ENCODE data around the gene TRERF1.
"Not testable (repeated sequence)": the region's sequence is repeated elsewhere in the genome, so short reads cannot be mapped to it uniquely, and the experiment has no call there.

The TRERF1 gene

DNA sequence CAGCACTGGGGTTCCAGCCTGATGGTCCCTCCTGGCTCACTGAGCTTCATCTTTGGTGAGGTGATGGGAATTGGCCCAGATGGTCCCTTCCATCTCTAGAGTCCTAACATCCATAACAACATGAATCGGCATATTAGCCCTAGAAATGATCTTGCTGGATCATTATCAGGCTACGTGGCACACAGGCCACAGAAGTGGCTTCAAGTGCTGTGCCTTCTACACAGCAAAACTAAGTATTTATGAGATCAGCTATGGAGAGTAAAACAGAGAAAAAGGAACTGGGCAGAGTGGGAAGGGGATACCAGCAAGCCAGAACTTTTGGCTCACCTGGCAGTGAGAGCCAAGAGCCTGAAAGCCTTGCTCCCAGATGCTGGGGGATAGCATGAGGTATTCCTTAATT is 116.9 kb downstream of the TRERF1 start:
- DNase-seq: no peak

DNA sequence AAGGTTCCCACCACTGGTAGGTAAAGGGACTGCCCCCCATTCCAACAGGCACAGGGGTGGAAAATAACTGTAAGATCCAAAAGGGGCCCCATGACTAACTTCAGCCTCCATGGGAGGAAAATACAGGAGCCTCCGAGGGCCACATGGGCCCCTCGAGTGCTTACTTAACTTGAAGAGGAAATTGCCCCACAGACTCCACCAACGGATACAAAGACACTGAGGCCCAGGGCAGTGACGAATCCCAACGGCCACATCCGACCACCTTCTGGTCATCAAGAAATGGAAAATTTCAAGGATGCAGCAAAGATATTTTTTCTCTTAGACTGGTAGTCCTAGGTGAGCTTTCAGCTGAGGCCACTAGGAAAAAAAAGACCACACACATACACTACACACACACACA is 118.1 kb downstream of the TRERF1 start:
- no peak for DNase-seq

DNA sequence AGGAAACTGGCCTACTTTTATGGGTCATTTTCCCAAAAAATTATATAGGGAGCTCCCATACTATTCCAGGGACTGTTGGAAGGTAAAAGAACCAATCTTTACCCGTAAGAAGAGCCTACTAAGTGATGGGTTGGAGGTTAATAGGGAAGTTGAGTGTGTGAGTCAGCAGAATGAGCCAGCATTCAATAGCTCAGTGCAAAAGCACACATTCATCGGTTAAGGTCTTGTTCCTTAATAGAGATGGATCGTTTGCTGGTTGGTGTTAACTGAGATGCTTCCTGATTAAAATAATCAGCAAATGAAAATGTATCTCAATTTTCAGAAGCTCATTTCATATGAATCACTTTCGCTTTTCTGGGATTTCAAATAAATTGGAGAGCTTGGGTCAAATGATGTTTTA is 118.8 kb downstream of the TRERF1 start:
- no peak for DNase-seq

DNA sequence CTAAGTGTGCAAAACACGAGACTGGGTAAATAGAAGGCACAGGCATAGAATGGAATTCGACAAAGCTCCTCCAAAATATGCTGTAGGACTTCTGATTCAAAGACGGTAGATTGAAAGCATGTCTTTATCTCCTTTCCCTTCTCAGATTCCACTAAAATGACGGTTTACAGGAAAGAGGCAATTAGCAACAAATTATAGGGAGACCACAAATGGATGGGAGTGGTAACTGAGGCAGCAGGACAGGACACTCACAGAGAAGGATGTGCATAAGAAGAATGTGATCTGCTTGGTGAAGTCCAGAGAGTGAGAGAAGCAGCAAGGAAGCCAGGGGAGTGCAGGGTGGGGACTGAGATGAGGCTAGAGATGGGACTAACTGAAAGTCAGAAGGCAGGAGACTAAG is 120.7 kb downstream of the TRERF1 start:
- no peak for DNase-seq

DNA sequence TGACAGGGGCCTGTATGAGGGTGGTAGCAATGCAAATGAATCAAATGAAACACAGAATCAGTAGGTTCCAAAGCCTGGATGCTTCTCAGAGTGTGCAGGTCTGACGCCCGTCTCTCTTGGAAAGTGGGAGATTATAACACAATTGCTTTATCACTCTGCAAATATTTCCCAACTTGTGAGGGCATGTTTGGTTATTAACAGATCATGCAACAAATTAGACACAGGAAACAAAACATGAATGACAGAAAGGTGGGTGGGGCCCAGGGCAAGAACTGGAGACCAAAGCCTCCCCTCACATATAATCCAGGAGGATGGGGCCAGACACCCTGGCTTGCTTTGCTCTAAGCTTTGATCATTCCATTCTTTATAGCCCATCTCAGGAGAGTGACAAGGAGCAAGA is 125.5 kb downstream of the TRERF1 start:
- DNase-seq: peak; percentile 26

DNA sequence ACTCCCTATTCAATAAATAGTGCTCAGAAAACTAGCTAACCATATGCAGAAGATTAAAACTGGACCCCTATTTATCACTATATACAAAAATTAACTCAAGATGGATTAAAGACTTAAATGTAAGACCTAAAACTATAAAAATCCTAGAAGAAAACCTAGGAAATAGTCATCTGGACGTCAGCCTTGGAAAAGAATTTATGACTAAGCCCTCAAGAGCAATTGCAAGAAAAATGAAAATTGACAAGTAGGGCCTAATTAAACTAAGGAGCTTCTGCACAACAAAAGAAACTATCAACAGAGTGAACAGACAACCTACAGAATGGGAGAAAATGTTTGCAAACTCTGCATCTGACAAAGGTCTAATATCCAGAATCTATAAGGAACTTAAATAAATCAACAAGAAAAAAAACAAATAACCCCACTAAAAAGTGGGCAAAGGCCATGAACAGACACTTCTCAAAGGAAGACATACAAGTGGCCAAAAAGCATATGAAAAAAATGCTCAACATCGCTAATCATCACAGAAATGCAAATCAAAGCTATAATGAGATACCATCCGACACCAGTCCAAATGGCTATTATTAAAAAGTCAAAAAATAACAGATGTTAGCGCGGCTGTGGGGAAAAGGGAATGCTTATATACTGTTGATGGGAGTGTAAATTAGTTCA is 126.9 kb downstream of the TRERF1 start:
- not testable (repeated sequence) for DNase-seq

DNA sequence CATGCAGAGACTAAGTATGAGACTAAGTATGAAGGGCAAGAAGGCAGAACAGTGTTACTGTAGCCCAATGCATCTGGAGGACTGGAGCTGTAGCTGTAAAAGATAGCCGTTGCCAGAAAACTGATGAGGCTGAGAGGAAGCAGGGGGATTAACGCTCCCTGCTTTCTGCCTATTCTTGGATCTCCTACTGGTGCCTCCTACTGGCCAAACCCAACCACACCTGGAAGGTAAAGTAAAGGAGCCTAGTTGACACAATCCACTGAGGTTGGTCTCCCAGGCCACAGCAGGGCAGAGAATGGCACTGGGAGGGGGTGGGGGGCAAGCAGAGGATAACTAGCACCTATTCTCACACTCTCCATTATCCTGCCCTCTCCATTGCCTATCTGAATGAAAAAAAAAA is 129.1 kb downstream of the TRERF1 start:
- DNase-seq: no peak

DNA sequence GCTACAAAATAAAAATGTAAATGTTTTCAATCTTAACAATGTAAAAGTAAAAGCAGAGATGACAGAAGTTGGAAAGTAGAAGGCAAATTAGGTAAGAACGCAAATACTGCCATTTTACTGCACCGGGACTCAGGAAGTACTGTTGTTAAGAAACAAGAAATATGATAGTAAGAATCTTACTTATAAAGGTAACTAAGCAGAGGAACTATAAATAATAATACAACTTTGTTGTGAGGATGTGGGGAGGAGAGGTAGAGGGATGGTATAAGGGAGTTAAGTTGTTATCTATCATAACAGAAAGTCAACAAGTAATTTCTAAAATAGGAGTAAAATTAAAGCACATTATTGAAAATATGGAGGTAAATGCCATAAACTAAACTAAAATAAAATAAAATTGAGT is 129.8 kb downstream of the TRERF1 start:
- DNase-seq: no peak

DNA sequence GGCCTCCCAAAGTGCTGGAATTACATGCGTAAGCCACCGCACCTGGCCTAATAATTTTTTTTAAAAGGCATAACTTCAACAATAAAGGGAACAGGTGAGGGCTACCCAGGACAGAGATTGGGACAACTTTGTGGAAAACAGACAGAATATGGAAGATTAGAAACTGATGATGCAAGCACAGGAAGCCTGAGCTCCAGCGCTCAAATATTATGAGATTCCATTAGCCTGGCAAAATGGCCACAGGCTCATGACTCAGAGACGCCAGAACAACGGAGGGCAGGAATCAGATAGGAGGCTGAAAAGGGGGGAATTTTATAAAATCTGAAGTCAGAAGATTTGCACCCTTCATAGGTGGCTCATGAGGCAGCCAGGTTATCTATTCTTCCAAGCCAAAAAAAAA is 131.0 kb downstream of the TRERF1 start:
- DNase-seq: no peak

DNA sequence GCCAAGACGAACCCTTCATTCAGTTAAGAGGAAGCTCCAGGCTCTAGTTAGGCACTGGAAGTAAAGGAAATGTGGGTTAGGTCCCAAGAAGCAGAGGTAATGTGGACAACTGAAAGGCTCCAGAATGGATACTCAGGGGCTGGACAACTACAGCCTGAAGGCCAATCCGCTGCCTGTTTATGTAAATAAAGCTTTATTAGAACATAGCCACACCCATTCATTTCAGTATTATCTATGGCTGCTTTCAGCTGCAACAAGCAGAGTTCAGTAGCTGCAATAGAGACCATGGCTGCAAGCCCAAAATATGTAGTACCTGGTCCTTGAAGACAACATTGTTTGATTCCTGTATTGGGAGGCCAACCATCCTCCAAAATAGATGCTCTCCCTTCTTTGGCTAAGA is 133.2 kb downstream of the TRERF1 start:
- DNase-seq: no peak

DNA sequence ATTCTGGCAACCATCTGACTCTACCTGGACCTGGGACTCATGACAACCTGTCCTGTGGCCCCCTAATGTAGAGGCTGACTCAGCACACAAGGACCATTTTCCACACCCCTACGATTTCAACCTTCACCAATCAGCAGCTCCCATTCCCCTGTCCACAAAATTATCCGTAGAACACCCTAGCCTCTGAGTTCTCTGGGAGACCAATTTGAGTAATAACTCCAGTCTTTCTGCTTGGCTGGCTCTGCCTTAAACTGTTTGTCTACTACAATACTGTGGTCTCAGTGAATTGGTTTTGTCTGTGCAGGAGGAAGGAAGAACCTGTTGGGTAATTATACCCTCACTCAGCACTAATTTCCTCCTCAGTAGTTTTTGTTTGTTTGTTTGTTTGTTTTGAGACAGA is 134.7 kb downstream of the TRERF1 start:
- no peak for DNase-seq

DNA sequence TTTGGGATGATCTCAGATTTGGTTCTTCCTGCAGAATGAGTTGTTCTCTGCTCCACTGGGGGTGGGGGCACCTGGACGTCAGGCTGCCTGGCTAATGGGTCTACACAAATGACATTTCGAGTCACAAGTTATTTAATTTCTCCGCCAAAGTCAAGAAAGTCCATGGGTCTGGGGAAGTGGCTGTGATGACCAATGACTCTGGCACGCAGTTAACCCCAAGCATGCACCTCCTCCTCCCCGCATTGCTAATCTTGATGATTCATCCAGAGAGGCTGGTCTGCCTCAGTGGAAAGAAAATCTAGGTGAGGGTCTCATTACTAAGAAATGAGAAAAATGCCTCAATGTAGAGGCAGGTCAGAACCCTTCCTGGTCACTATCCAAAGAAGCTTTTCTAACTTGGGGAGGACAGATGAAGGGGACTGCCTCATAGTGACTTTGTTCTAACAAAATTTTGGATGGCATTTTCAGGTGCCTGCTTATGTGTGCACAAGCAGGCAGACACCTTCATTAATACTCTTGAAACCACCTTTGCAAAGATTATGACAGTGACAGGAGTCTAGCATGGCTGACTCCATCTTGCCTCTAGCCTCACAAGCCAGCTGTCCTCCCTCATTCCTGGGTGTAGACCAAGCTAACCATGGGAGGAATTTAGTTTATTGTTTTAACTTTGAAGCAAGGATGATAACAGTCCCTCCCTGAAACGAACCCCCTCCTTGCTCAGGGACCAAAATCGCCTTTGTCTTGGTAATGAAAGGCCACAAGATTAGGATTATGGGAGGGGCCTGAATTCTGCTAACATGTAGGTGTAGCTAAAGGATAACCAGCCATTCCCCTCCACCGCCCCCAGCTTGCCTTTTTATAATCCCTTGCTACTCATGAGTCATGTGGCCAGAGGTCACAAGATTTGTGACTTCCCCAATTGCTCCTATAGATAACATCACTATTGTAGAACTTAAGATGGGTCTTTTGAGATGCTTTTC is 135.4 kb downstream of the TRERF1 start:
- no peak for DNase-seq

DNA sequence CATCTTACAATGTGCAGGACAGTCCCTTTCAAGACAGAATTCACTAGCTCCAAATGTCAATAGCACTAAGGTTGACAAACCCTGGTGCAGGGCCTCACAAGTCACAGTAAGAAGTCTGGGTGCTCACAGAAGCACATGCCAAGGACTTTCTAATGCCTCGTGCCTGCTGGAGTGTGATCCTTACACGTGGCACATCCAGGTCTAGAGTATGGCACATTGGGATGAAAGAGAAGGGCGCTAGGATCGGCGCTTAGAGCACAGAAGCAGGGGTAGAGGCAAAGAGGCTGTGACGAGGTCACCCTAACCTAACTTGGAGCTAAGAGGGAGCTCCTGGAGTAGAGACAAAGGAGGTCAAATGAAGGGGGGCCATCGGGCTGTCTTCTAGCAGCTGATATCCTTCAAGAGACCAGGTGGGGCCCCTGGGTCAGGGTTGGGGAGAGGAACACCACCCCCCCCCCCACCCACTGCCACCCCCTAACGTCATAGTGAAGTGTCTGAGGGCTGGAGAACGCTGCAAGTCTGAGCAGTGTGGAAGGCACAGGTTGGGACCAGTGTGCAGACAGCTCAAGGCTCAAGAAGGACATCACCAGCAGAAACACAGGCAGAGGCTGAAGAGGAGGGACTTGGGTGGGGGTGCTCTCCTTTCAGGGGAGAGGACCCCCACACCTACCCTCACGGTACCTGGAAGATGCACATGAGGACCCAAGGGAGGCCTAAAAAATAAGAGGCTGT is 136.3 kb downstream of the TRERF1 start:
- no peak for DNase-seq

DNA sequence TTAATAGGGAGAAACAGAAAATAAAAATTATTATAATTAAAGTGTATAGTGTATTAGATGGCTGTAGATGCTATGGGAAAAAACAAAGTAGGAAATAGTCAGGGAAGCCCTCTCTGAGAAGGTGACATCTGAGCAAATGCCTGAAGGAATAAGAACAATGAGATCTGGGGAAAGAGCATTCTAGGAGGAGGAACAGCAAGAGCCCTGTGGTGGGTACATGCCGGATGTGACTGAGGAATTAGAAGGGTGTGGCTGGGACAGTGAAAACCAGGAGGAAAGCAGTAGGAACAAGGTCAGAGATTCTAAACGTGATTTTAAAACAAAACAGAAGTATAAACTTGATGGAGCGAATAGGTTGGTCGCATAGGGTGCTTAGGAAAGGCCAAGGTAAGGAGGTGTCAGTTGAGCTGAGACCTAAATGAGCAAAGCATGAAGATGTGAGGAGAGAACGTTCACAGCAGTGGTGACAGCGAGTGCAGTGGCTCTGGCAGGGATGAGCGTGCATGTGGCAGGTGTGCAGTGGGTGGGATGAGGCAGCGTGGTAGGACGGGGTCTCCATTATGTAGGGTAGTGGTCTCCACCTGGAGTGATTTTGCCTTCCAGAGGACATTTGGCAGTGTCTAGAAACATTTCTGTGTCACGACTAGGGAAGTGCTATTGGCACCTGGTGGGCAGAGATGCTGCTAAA is 137.0 kb downstream of the TRERF1 start:
- no peak for DNase-seq

DNA sequence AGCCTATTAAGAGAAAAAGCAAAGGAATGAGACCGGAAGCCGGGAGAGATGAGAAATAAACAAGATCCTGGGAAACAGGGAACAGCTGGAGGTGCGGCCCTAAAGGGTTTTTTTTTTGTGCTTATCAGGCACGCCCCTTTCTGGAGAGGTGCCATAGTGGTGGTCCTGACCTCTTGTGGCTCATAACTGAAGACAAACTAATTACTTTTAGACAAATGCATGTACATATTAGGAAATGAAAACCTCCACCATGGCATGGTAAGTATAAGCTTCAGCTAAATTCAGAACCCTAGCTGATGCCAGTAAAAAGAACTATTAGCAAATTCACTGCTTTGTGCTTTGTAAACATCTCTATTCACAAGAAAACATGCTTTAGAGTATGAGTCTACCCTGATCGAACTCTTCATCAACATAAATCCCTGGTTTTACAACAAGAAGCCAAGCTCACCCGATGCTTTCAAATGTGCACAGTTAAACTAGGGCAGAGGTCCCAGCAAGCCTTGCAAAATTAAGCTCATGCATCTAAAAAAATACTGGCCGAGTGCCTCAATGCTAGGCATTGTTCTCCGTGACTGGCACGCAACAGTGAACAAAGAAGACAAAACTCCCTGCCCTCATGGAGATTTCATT is 137.7 kb downstream of the TRERF1 start:
- no peak for DNase-seq

DNA sequence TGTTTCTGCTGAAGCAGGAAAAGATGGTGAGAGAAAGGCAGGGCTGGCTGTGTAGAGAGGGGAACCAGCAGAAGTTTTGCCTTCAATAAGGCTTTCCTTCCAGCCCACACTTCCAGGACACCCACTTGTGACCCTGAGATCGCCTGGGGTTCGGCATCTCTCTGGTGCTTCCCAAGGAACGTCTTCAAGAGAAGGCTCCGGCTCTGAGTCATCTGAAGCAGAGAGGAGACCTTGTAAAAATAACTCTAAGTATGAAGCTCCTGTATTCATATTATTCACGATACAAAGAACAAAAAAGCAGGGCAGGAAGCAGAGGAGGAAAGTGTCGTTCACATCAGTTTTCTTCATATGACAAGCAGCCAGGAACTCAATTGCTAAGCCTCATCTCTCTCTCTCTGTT is 138.7 kb downstream of the TRERF1 start:
- no peak for DNase-seq

DNA sequence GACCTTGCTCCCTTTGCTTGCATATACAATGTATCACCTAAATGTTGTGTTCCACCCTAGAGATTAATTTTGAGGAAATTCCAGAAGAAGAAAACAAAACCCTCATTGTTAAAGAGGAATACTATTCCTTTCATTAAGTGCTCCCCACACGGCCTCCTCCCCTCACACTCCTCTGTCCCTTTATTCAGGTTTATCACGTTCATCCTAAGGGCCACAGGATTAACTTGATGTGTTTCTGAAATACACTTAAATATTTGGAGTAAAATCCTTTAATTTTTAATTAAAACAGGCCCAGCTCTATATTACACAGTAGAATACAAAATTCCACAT is 144.6 kb downstream of the TRERF1 start:
- no peak for DNase-seq

DNA sequence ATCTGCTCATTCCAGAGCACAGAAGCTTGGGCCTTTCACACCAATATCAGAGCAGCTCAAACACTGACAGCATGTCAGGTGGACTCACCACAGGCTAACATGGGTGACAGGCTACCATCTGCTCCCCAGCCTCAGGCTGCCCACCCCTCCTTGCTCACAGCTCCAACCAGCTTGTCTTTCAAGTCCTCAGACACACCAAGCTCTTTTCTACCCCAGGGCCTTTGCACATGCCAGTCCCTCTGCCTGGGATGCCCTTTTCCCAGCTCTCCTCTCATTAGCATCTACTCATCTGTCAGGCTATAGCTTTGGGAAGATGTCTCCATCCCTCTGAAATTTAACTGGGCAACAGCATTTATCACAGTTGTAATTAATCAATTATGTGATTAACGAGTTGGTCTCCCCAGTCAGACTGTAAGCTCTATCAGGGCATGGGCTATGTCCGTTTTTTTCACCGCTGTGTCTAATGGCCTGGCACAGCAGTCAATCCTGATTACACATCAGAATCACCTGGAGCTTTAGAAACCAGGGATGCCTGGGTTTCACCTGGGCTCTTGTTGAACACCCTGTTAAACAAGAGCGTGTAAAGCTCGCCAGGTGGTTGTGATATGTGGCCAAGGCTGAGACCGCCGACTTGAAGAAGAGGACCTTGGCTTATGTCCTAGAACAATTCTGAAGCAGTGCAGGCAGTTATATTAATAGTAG is 145.1 kb downstream of the TRERF1 start:
- no peak for DNase-seq

DNA sequence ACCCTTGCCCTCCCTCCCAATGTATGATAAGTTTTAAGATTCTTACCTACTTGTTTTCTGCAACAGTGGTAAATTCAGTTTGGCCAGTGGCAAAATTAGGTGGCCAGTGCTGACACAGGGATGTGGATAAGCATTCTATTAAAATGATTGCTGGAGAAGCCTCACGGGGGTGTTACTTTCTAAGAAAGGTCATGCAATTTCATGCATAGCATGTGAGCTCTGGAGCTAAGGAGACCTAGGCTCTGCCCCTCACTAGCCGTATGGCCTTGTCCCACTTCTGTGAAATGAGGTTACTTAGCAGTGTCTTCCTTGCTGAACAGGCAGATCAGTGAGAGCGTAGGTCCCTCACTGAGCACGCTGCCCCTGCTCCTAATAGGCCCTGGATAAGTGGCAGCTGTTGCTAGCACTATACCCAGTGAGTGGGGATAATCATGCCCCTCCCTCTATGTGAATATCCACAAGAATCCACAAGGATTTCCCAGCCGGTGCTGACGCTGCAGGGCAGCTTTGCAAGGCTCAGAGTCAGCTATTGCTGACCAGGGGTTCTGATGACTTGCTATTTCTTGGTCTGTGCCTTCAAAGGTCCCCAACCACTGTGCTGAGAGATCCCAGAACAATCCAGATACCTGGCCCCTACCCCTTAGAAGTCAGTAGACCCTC is 147.5 kb downstream of the TRERF1 start:
- DNase-seq: no peak

DNA sequence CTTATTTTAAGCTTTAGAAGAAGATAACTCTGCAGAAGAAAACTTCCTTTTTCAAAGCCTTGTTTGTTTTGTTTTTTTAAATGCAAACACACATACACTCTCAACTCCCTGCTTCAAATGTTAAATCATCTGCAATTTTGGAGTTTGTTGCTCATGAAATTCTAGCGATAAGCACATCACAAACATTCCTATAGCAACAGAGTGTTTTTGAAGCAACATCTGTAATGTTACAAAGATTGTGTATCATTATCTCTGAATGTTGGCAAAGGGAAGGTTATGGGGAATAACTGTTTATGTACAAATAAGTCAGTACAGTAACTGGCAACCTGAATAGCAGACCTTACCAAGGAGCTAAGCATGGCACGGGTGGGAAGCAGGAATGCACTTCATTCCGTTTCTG is 149.3 kb downstream of the TRERF1 start:
- DNase-seq: no peak

DNA sequence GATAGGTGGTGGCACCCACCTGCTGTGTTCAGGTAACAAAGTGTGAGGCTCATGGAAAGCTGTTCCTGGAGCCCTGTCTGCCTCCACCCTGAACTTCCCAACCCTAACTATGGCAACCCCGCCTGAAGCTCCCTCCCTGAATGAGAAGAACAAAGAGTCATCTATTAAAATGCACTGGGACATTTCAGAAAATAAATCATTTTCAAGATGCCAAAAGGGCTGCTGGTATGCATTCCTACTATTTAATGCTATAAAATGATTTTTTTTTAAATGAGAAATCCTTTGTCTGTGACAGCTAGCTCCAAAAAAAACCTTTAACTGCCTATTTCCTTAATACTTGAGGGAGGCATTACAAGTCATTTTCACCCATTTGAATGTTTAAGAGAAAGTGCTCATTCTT is 149.7 kb downstream of the TRERF1 start:
- no peak for DNase-seq

DNA sequence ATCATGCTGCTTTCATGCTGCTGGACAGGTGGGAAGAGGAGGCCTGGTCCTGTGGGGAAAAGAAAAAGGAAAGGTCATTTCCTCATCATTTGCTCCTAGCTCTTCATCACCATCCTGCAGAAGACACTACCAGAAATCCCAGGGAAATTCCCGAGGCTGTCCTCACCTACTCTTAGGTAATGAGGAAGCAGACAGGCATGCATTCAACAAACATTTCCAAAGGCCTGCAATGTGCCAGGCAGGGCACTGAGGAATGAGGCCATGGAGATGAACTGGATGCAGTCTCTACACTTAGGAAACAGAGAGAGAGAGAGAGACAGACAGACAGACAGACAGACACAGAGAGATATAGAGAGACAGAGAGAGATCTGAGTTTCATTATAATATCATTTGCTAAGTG is 151.0 kb downstream of the TRERF1 start:
- DNase-seq: no peak
